NCI-H82 treated with DMSO at 0.1 percent for 48 hours (cell line): ENCODE data around the gene STARD3NL.
A peak's percentile ranks its signal among the peaks of the same experiment; 100 is the strongest.

Source experiments
- DNase-seq: peaks from one replicate; lab custom pipeline; 2025; ENCODE audit not compliant: unreplicated experiment; lab: John Stamatoyannopoulos, UW

STARD3NL gene

GRCh38 chr7:38182450-38182849, 4.4 kb downstream of the STARD3NL start:
- no peak for DNase-seq

- DNase-seq = no peak
These were observed 7.6 kb downstream of the STARD3NL start for GRCh38 chr7:38185395-38186307.

- no peak for DNase-seq
These were observed 8.7 kb downstream of the STARD3NL start for GRCh38 chr7:38186593-38187314.

GRCh38 chr7:38187794-38188440, 9.9 kb downstream of the STARD3NL start:
- no peak for DNase-seq

GRCh38 chr7:38189231-38189938, 11.3 kb downstream of the STARD3NL start:
- no peak for DNase-seq

- no peak for DNase-seq
These were observed 12.0 kb downstream of the STARD3NL start for GRCh38 chr7:38190011-38190410.

GRCh38 chr7:38191791-38192190, 13.7 kb downstream of the STARD3NL start:
- no peak for DNase-seq

GRCh38 chr7:38192327-38192726, 14.3 kb downstream of the STARD3NL start:
- no peak for DNase-seq

GRCh38 chr7:38195804-38196595, 18.0 kb downstream of the STARD3NL start:
- no peak for DNase-seq

- no peak for DNase-seq
These were observed 20.3 kb downstream of the STARD3NL start for GRCh38 chr7:38198366-38198765.

- DNase-seq = no peak
These were observed 21.1 kb downstream of the STARD3NL start for GRCh38 chr7:38199154-38199553.

- DNase-seq = no peak
These were observed 21.7 kb downstream of the STARD3NL start for GRCh38 chr7:38199782-38200181.

- no peak for DNase-seq
These were observed 28.0 kb downstream of the STARD3NL start for GRCh38 chr7:38206071-38206470.

- DNase-seq = no peak
These were observed 29.8 kb downstream of the STARD3NL start for GRCh38 chr7:38207843-38208242.

GRCh38 chr7:38211486-38211885, 33.4 kb downstream of the STARD3NL start:
- no peak for DNase-seq

GRCh38 chr7:38211940-38212339, 33.9 kb downstream of the STARD3NL start:
- no peak for DNase-seq

GRCh38 chr7:38215115-38215514, 37.1 kb downstream of the STARD3NL start:
- peak; percentile 28 for DNase-seq

- peak; percentile 85 for DNase-seq
These were observed 38.0 kb downstream of the STARD3NL start for GRCh38 chr7:38215735-38216670.

- DNase-seq = peak; percentile 38
These were observed 39.6 kb downstream of the STARD3NL start for GRCh38 chr7:38217672-38218071.
